Heart right ventricle (tissue), 16 donors: ENCODE data around the gene MTREX. TPM values are rescaled to one million over a fixed set of nuclear protein-coding genes. Genes with fewer than 3 reads are reported as not detected.

Experiments used
- ATAC-seq, 8 donors: fragments of 200-7000 bp; cut with Tn5 transposase; one replicate each; pipeline ENCODE4 v1.9.1; 2020; ENCODE audit warnings: mild to moderate bottlenecking in 8 of 8, moderate library complexity in 8 of 8, moderate number of reproducible peaks in 1 of 8
- DNase-seq, 2 donors: peaks; one replicate each; pipeline ENCODE4 v3.0.0-alpha.2; 2020
- H3K27ac ChIP-seq, 10 donors: fragments of 200-600 bp; sonication (generic) in 2 of 10; one replicate each; pipeline versions ENCODE4 v1.5.0 to v1.8.0; 2020 to 2022; ENCODE audit warnings: mild to moderate bottlenecking in 3 of 10
- H3K27me3 ChIP-seq, 7 donors: fragments of 200-600 bp; one replicate each; pipeline ENCODE4 v1.8.0; 2021 to 2022; ENCODE audit warnings: mild to moderate bottlenecking in 2 of 7
- H3K36me3 ChIP-seq, 9 donors: fragments of 200-600 bp; sonication (generic) in 1 of 9; one replicate each; pipeline versions ENCODE4 v1.5.0 to v1.8.0; 2020 to 2022; ENCODE audit warnings: mild to moderate bottlenecking in 2 of 9
- H3K4me1 ChIP-seq, 9 donors: fragments of 200-600 bp; sonication (generic) in 1 of 9; one replicate each; pipeline versions ENCODE4 v1.5.0 to v1.8.0; 2020 to 2022; ENCODE audit warnings: mild to moderate bottlenecking in 4 of 9
- H3K4me3 ChIP-seq, 10 donors: fragments of 200-600 bp; sonication (generic) in 2 of 10; one replicate each; pipeline versions ENCODE4 v1.5.0 to v1.8.0; 2020 to 2022; ENCODE audit warnings: mild to moderate bottlenecking in 7 of 10, moderate library complexity in 2 of 10
- H3K9me3 ChIP-seq, 11 donors: fragments of 200-600 bp in 10 of 11; sonication (generic) in 2 of 11; one replicate each; pipeline versions ENCODE4 v1.5.0 to v1.8.0; 2013 to 2022; ENCODE audit warnings: mild to moderate bottlenecking in 2 of 11, control low read depth in 1 of 11, moderate library complexity in 1 of 11
- WGBS, 2 donors: extraction: QIAGEN DNeasy Blood & Tissue Kit; methylation state at CpG; one replicate each; pipeline ENCODE4 v1.1.7; 2013; ENCODE audit warnings: inconsistent platforms in 1 of 2; 5-methylcytosine and 5-hydroxymethylcytosine counted together
- intact Hi-C, 10 donors: fragments of 100-400 bp; cut with DNase I; formaldehyde crosslinking; loops; one replicate each; pipeline versions ENCODE4 v1.11.1 to v1.14.2; 2022
- polyA plus RNA-seq, 2 donors: library from polyadenylated mRNA; stranded (reverse); fragments of 200-250 nt; gene quantifications; one replicate each; pipeline ENCODE4 v1.2.3, GENCODE V29; 2013
- total RNA-seq, 10 donors: library from RNA; stranded (reverse); fragmentation: NEBNext Ultra II Directional in 3 of 10; extraction: Animal tissue kit (Norgen Biotek cat#: 25700) in 3 of 10; gene quantifications; one replicate each; pipeline versions ENCODE4 v1.2.1 to v1.2.4, GENCODE V29; 2021 to 2023
- TF ChIP-seq, protein P1 (sequence below), 9 donors: fragments of 200-600 bp; sonication (generic) in 2 of 9; IDR thresholded peaks; one replicate each; pipeline versions ENCODE4 v1.5.0 to v1.8.0; 2021 to 2022; ENCODE audit warnings: antibody characterized with exemption in 9 of 9, mild to moderate bottlenecking in 5 of 9, moderate library complexity in 1 of 9
- donor health status: Arrhythmogenic right ventricular cardiomyopathy.
- donor health status: ischemic (EF 13 %, LVEDD 7.1; RV severe dilation, severe dysfunction).
- donor health status: healthy with polysubstance abuse.
- donor health status: DM: no; HTN: yes; CAD: no.
- donor health status: DM: no; HTN: no; CAD: no.
- donor health status: ischemic (EF 25% LVEDD 6.9; RV normal size, moderate dysfunction).
- donor health status: ischemic (EF 25% LVEDD 5.7; RV mildly dilated, moderate dysfunction).
- donor health status: healthy.
- donor health status: DM: yes; HTN: yes; CAD: no.
- donor health status: Ischemic cardiomyopathy.
- donor health status: ischemic (EF 35%, LVEDD 5.7; RV mildly dilated, moderate dysfunction).
- donor health status: nonischemic (EF 11% LVEDD 7.7; RV severe dilation, severe dysfunction).
- donor health status: DM: yes; HTN: yes; CAD: no.
- donor health status: PGD.
- donor health status: ischemic (EF 29% LVEDD 5.4; RV normal size, mild dysfunction).
- donor health status: nonischemic (EF 23%, LVEDD 6.1; RV moderate dilation, normal function).

The MTREX gene
- total and polyA plus RNA-seq, 12 donors: 17.9 to 69.9 (median 62.1) TPM

DNA sequence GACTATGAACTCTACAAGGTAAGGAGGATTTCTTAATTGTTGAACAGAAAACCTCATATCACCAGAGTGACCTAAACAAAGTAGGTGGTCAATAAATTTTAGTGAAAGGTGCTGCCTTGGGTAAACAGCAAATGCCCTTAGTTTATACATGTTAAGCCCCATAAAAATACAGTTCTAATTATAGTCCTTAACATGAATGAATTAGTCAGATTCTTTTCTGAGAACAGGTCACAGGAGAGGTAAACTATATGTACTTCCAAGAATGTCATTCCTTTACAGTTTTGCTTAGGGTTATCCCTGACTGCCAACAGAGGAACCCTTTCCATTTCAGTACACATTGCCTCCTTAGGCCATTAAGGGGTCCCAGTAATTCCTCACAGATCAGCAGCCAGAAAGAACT is 162.1 kb downstream of the MTREX start:
- peaks cover 3 to 47% (median 36%) of the 10 kb centered on the region in 9 donors for H3K4me1 ChIP-seq
- H3K9me3 ChIP-seq: no peaks in the 10 kb centered on the region
- intact Hi-C loops: loop anchor here in 1 of 10 donors (10.0 kb wide), 1 partner anchor 55 kb away; no protein-coding TSS in a partner anchor

DNA sequence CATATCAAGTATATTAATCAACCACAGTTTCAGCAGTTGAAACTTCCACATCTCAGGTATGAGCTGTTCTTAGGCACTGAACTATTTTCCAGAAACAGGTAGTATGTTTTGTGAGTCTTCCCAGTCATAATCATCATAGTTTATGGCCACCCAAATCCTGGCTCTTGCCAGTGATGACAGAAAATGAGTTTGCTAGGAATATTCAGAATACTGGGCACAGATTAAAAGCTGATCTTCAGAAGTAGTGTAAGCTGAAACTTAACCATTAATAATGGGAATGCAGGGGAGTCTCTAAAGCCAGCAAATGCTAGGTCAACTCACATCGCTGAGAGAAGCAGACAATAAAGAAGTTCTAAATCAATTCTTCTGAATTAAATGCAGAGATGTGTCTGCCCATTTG is 162.5 kb downstream of the MTREX start:
- Histone ChIP-seq H3K9me3 (no peaks in the 10 kb centered on the region), H3K27ac (no peak overlapping the region), H3K36me3 (peaks cover 0 to 76% (median 9%) of the 10 kb centered on the region in 9 donors), H3K27me3 (no peaks in the 10 kb centered on the region), H3K4me1 (peaks cover 3 to 47% (median 36%) of the 10 kb centered on the region in 9 donors), H3K4me3 (no peak overlapping the region)
- intact Hi-C loops: loop anchor here in 1 of 10 donors (10.0 kb wide), 1 partner anchor 55 kb away; no protein-coding TSS in a partner anchor
- DNase-seq: no peak
- TF ChIP-seq, protein P1, sequence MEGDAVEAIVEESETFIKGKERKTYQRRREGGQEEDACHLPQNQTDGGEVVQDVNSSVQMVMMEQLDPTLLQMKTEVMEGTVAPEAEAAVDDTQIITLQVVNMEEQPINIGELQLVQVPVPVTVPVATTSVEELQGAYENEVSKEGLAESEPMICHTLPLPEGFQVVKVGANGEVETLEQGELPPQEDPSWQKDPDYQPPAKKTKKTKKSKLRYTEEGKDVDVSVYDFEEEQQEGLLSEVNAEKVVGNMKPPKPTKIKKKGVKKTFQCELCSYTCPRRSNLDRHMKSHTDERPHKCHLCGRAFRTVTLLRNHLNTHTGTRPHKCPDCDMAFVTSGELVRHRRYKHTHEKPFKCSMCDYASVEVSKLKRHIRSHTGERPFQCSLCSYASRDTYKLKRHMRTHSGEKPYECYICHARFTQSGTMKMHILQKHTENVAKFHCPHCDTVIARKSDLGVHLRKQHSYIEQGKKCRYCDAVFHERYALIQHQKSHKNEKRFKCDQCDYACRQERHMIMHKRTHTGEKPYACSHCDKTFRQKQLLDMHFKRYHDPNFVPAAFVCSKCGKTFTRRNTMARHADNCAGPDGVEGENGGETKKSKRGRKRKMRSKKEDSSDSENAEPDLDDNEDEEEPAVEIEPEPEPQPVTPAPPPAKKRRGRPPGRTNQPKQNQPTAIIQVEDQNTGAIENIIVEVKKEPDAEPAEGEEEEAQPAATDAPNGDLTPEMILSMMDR (IDR thresholded peaks at IDR 0.05): no peak
- WGBS, 2 donors: 95 to 100% methylated on average over 1 of the region's 1 CpG
- ATAC-seq: no peak

More for the DNA sequence above, 162.1 kb downstream of the MTREX start:
- Histone ChIP-seq H3K27me3 (no peaks in the 10 kb centered on the region), H3K4me3 (no peak overlapping the region), H3K27ac (no peak overlapping the region), H3K36me3 (peaks cover 0 to 76% (median 13%) of the 10 kb centered on the region in 9 donors)
- DNase-seq (no peak), ATAC-seq (peak in 2 of 8 donors; percentile 11 to 13)
- TF ChIP-seq, protein P1 (IDR thresholded peaks at IDR 0.05): no peak

DNA sequence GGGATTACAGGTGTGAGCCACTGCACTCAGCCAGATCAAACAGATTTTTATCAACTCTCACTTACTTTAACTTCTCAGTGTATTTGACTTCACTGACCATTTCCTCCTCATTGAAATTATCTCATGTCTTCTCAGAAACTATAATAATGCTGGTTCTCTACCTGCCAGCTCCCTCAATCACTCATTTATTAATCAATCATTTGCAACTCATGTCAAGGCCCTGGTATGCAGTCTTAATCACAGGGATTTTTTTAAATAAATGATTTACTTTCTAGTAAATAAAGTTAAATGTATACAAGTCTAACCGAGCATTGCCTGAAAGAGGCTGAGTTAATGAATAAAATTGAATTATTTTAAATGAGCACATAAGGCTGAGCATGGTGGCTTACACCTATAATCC is 163.7 kb downstream of the MTREX start:
- intact Hi-C loops: loop anchor here in 1 of 10 donors (10.0 kb wide), 1 partner anchor 53 kb away; no protein-coding TSS in a partner anchor
- WGBS, 2 donors: 94 to 97% methylated on average over 1 of the region's 1 CpG
- peaks cover 0 to 64% (median 0%) of the 10 kb centered on the region in 9 donors for H3K36me3 ChIP-seq

DNA sequence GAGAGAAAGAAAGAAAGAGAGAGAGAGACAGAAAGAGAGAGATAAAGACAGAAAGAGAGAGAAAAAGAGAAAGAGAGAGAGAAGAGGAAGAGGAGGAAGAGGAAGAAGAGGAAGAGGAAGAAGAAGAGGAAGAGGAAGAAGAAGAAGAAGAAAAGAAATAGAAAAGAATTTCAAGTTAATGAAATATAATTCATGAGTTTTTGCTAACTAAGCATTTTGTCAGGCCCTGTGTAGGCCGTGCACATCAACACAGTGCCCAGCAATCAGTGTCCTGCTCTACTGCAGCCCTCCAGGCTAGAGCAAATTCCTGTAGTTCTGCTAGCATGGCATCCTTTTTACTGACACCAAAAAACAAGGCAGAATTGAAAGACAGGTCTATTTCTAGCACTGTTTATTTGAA is 164.9 kb downstream of the MTREX start:
- Histone ChIP-seq H3K27ac (no peak overlapping the region), H3K36me3 (peaks cover 0 to 54% (median 0%) of the 10 kb centered on the region in 9 donors), H3K27me3 (no peaks in the 10 kb centered on the region), H3K4me3 (no peak overlapping the region), H3K4me1 (peaks cover under 1 to 38% (median 24%) of the 10 kb centered on the region in 9 donors), H3K9me3 (no peaks in the 10 kb centered on the region)
- WGBS, 2 donors: 80 to 88% methylated on average over 1 of the region's 1 CpG
- no peak for DNase-seq
- ATAC-seq: no peak
- TF ChIP-seq, protein P1 (IDR thresholded peaks at IDR 0.05): no peak
- intact Hi-C loops: loop anchor here in 1 of 10 donors (10.0 kb wide), 1 partner anchor 52 kb away; no protein-coding TSS in a partner anchor

More for the DNA sequence above, 163.7 kb downstream of the MTREX start:
- no peaks in the 10 kb centered on the region for H3K27me3 ChIP-seq
- no peak overlapping the region for H3K27ac ChIP-seq
- no peak for DNase-seq
- H3K4me3 ChIP-seq: no peak overlapping the region
- ATAC-seq: no peak
- no peaks in the 10 kb centered on the region for H3K9me3 ChIP-seq
- TF ChIP-seq, protein P1 (IDR thresholded peaks at IDR 0.05): no peak
- peaks cover 3 to 43% (median 34%) of the 10 kb centered on the region in 9 donors for H3K4me1 ChIP-seq

Other genes with a start within 250 kb of the MTREX start
- gene GZMA, start 205.3 kb upstream of the MTREX start, total RNA-seq: 10 to 100 TPM in 1 of 10 donors, 1 to 10 TPM in 1, under 1 TPM in 6, not detected in 2; 0.26 to 13.2 (median 0.70) TPM
- gene GZMA, start 205.3 kb upstream of the MTREX start, polyA plus RNA-seq: 1 to 10 TPM in 1 of 2 donors, under 1 TPM in 1; 0.83 to 2.8 TPM
- gene GPX8, start 147.8 kb upstream of the MTREX start, total RNA-seq: 10 to 100 TPM in 2 of 10 donors, 1 to 10 TPM in 8; 3.0 to 13.5 (median 6.0) TPM
- gene GPX8, start 147.8 kb upstream of the MTREX start, polyA plus RNA-seq: 10 to 100 TPM in 1 of 2 donors, 1 to 10 TPM in 1; 4.8 to 10.9 TPM
- gene CDC20B, start 134.8 kb upstream of the MTREX start, total RNA-seq: not detected
- not detected for gene CDC20B, start 134.8 kb upstream of the MTREX start, polyA plus RNA-seq
- gene MCIDAS, start 80.7 kb upstream of the MTREX start, total RNA-seq: not detected
- not detected for gene MCIDAS, start 80.7 kb upstream of the MTREX start, polyA plus RNA-seq
- under 1 TPM in 2 of 10 donors, not detected in 8; 0.15 to 0.41 TPM for gene CCNO, start 74.4 kb upstream of the MTREX start, total RNA-seq
- under 1 TPM in 1 of 2 donors, not detected in 1; 0.07 TPM for gene CCNO, start 74.4 kb upstream of the MTREX start, polyA plus RNA-seq
- 10 to 100 TPM; 19.3 to 25.8 (median 21.7) TPM for gene DHX29, start 295 bp upstream of the MTREX start, total RNA-seq
- 10 to 100 TPM in 1 of 2 donors, 1 to 10 TPM in 1; 7.6 to 10.0 TPM for gene DHX29, start 295 bp upstream of the MTREX start, polyA plus RNA-seq
- 100 to 1,000 TPM in 1 of 10 donors, 10 to 100 TPM in 9; 58.7 to 111 (median 75.4) TPM for gene PLPP1, start 227.0 kb downstream of the MTREX start, total RNA-seq
- 100 to 1,000 TPM in 1 of 2 donors, 10 to 100 TPM in 1; 90.2 to 110 TPM for gene PLPP1, start 227.0 kb downstream of the MTREX start, polyA plus RNA-seq